ENCODE data around the gene FUOM. TPM values are rescaled to one million over a fixed set of nuclear protein-coding genes. Genes with fewer than 3 reads are reported as not detected.

FUOM gene
- total RNA-seq, 1 donor from 2014 or later, result 54.0 TPM

GRCh38 chr10:133381036-133381435, 23.2 kb upstream of the FUOM start:
- Histone ChIP-seq H3K4me1 (peaks cover 21% of the 10 kb centered on the region), H3K27ac (no peak overlapping the region), H3K27me3 (no peaks in the 10 kb centered on the region), H3K9me3 (no peaks in the 10 kb centered on the region), H3K36me3 (peaks cover 0 to 4% of the 10 kb centered on the region in 2 donors), H3K4me3 (no peak overlapping the region)
- TF ChIP-seq POLR2A (IDR thresholded peaks at IDR 0.05) (no peak), POLR2AphosphoS5 (IDR thresholded peaks at IDR 0.05; ENCODE audit: insufficient read depth in 1 of 2, low read depth in 1 of 2) (no peak), CTCF (IDR thresholded peaks at IDR 0.05) (no peak)
- DNase-seq (ENCODE audit: extremely low spot score in 2 of 2), result no peak
- intact Hi-C loops (cut with DNase I), result no loop called here

DNA sequence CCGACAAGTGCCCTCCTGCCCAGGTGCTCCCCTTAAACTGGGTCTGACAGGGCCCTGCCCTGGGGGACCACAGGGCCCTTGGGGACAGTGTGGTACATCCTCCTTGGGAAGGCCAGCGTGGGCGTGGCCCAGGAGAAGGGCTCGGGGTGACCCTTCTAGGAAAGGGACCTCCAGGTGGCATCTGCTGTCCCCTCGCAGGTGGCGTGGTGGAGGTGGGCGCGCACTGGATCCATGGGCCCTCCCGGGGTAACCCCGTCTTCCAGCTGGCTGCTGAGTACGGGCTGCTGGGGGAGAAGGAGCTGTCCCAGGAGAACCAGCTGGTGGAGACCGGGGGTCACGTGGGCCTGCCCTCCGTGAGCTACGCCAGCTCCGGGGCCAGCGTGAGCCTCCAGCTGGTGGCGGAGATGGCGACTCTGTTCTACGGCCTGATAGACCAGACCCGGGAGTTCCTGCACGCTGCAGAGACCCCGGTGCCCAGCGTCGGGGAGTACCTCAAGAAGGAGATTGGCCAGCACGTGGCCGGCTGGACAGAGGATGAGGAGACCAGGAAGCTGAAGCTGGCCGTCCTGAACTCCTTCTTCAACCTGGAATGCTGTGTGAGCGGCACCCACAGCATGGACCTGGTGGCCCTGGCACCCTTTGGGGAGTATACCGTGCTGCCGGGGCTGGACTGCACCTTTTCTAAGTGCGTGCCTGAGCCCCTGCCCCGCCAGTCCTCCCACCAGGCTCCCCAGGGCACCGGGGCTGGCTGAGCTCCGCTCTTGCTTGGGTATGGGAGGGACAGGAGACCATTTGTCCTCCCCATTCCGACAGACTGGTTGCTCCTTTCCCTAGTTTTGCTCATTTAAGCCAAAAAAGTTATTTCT, 22.2 kb upstream of the FUOM start:
- intact Hi-C loops (cut with DNase I), result no loop called here
- DNase-seq (ENCODE audit: extremely low spot score in 2 of 2), result no peak
- Histone ChIP-seq H3K4me3 (peak overlapping the region; percentile 71 to 94), H3K27me3 (no peaks in the 10 kb centered on the region), H3K27ac (peak overlapping the region; percentile 75), H3K36me3 (peaks cover 0 to 4% of the 10 kb centered on the region in 2 donors), H3K4me1 (peaks cover 21% of the 10 kb centered on the region), H3K9me3 (no peaks in the 10 kb centered on the region)
- TF ChIP-seq CTCF (IDR thresholded peaks at IDR 0.05) (no peak), POLR2A (IDR thresholded peaks at IDR 0.05) (no peak), POLR2AphosphoS5 (IDR thresholded peaks at IDR 0.05; ENCODE audit: insufficient read depth in 1 of 2, low read depth in 1 of 2) (no peak)

DNA sequence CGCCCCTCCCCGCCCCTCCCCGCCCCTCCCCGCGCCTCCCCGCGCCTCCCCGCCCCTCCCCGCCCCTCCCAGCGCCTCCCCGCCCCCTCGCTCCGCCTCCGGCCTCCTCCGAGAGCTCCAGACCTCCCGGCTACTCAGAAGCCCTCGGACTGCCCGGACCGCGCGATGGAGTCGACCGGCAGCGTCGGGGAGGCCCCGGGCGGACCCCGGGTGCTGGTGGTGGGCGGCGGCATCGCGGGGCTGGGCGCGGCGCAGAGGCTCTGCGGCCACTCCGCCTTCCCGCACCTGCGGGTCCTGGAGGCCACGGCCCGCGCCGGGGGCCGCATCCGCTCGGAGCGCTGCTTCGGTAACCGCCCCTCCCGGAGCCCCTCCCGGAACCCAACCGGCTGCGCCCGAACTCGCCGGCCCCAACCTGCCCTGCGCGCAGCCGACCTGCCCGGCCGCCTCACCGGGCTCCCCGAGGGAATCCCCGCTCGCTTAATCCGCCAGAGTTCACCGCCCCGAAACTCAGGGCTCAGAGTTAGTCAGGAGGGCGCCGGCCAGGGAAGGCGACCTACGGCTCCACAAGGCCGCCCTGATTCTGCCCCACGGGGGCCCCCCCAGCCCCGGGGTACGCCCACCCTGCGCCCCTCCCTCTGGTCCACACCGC, 21.5 kb upstream of the FUOM start, which contains the start of gene PAOX:
Gene PAOX (plus strand): TSS at position 111 of the 649 bp plus-strand sequence. CDS start 55 bp downstream, at position 166.
- Histone ChIP-seq H3K36me3 (peaks cover 0 to 2% of the 10 kb centered on the region in 2 donors), H3K9me3 (no peaks in the 10 kb centered on the region), H3K27me3 (no peaks in the 10 kb centered on the region), H3K4me1 (peaks cover 22% of the 10 kb centered on the region), H3K27ac (peak within 1 kb of the TSS; percentile 89), H3K4me3 (peak within 1 kb of the TSS; percentile 71 to 94)
- TF ChIP-seq POLR2A (IDR thresholded peaks at IDR 0.05), result no peak
- TF ChIP-seq CTCF (IDR thresholded peaks at IDR 0.05), result no peak
- no peak for TF ChIP-seq POLR2AphosphoS5 (IDR thresholded peaks at IDR 0.05; ENCODE audit: insufficient read depth in 1 of 2, low read depth in 1 of 2)
- intact Hi-C loops (cut with DNase I), result no loop called here
- DNase-seq (ENCODE audit: extremely low spot score in 2 of 2), result no peak

- Histone ChIP-seq H3K36me3 (no peaks in the 10 kb centered on the region), H3K4me1 (peaks cover 26% of the 10 kb centered on the region), H3K27me3 (no peaks in the 10 kb centered on the region), H3K4me3 (peak overlapping the region; percentile 71 to 94), H3K9me3 (no peaks in the 10 kb centered on the region), H3K27ac (peak overlapping the region; percentile 89)
- no peak for DNase-seq (ENCODE audit: extremely low spot score in 2 of 2)
- intact Hi-C loops (cut with DNase I), result no loop called here
- no peak for TF ChIP-seq CTCF (IDR thresholded peaks at IDR 0.05)
- TF ChIP-seq POLR2A (IDR thresholded peaks at IDR 0.05), result peak in 1 of 2 donors; percentile 54
- peak in 1 of 2 donors; percentile 62 for TF ChIP-seq POLR2AphosphoS5 (IDR thresholded peaks at IDR 0.05; ENCODE audit: insufficient read depth in 1 of 2, low read depth in 1 of 2)
These were observed 20.7 kb upstream of the FUOM start for GRCh38 chr10:133378251-133379096.
